Stimulated activated CD8-positive, alpha-beta memory T cell treated with anti-CD3 and anti-CD28 coated beads, Interleukin-15, amount 100 ng/mL, for 24 hours (primary cell): Measurements from ENCODE around the gene FRRS1.

Source experiments
- DNase-seq: peaks from one replicate; pipeline ENCODE4 v3.0.0-alpha.2; 2020; ENCODE audit warnings: low read depth

FRRS1 gene

DNA sequence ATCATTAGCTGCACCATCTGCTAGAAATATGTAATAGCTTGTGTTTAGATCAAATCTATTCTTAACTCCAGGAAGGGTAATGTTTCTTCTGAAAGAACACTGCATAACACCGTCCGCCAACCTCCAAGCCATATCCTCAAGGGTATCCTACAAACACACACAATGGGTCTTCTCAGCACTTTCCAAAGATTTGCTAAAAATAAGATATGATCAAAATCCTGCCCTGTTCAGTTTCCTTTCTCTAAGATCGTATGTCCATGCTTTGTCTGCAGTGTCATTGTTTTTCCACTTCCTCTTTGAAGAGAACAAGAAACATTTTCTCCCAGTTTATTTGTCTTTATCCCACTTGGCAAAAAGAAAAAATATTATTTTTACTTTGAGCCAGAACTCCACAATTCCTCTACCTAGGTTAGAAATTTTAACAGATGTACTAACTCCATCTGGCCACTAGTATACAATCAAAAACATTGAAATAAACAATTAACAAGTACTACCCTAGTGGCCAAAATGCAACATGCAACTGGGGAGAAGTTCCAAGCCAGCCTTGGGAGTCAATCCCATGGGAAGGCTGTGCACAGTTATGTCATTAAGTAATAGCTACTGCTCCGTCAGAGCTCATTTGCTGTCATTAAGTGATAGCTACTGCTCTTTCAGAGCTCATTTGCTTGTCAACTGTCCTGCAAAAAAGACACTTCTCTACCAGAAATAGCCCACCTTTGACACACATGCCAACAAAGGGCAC is 37.8 kb downstream of the FRRS1 start:
- no peak for DNase-seq

DNA sequence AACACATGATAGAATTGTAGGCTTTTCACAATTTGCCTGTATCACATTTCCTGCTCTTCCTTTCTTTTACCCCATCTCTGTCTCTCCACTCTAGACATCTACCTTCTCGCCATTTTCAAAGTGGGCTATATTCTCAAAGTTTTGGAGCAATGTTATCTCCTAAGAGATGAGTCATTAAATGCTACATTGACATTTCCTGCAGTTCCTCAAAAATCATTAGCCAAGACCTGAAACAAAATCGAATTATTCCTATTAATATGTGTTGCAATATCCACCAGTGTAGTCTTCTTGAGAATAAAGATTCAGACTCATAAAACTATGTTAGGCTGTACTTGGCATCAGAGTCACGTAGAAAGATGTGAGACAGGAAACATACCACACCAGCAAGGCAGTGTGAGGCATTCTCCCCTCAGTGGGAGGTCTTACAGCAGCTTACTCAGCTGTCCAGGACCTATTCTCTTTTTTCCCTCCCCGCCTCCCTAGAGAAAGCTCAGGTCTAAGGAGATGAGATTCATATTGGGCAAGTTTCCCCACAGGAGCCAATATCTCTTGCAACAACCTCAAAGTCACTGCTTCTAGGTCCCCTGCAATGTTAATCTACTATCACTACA is 38.8 kb downstream of the FRRS1 start:
- no peak for DNase-seq

DNA sequence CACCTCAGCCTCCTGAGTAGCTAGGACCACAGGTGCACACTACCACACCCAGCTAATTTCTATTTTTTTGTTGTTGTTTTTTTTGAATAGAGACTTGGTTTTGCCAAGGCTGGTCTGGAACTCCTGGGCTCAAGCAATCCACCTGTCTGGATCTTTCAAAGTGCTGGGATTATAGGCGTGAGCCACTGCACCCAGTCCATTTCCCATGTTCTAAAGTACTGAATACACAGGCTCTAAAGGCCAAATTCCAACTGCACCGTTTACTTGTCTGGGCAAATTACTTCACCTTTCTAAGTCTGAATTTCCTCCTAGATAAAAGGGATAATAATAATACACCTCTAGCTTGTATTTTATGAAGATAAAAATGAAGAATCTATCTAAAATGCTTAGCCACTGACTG is 39.6 kb downstream of the FRRS1 start:
- no peak for DNase-seq

DNA sequence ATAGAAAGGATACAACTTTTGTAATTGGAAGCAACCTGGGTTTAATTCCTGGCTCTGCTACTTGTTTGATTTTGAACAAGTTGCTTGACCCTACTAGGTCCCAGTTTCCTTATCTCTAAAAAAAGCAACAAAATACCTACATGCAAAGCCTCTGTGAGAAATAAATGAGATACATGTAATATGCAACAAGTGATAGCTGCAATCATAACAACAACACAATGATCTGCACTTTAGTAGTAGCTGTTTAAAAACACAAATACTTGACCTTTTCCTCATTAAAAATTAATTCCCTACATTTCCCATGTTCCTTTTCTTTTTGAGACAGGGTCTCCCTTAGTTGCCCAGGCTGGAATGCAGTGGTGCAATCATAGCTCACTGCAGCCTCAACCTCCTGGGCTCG is 40.0 kb downstream of the FRRS1 start:
- DNase-seq = no peak

GRCh38 chr1:99725996-99726395 is 40.4 kb downstream of the FRRS1 start:
- no peak for DNase-seq

- no peak for DNase-seq
Measured at GRCh38 chr1:99723251-99723650, 43.2 kb downstream of the FRRS1 start.

DNA sequence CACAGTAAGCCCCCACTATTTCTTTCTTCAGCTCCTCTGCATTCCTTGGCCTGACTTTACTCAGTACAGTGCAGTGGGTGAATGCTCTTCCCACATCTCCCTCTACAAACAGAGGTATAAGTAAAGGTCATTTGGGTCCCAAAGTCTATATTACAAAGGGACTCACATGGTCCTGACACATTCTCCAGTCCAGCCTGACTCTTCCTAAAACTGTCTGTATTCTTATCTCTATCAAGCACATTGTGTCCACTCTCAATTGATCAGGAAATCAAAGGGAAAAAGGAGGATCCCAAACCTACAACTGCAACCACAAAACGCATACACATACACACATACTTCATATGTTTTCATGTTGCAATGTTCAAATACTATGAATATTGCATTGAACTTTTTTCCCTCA is 49.4 kb downstream of the FRRS1 start:
- no peak for DNase-seq

GRCh38 chr1:99713006-99713405 is 53.4 kb downstream of the FRRS1 start:
- no peak for DNase-seq

DNA sequence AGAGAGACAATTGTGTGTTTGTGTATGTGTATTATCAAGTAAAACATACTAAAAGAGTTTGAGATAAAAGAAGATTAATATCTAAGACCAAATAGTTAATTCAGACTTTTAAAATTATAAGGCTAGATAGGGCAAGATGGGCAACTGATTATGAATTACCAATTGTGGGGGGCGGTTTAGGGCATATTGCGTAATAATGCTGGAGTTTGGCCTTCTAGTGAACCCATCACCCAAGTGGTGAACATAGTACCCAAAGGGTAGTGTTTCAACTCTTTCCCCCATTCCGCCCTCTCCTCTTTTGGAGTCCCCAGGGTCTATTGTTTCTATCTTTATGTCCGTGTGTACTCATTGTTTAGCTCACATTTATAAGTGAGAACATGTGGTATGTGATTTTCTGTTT is 55.4 kb downstream of the FRRS1 start:
- DNase-seq = no peak

- peak; percentile 12 for DNase-seq
Measured at GRCh38 chr1:99707535-99708142, 58.8 kb downstream of the FRRS1 start.

DNA sequence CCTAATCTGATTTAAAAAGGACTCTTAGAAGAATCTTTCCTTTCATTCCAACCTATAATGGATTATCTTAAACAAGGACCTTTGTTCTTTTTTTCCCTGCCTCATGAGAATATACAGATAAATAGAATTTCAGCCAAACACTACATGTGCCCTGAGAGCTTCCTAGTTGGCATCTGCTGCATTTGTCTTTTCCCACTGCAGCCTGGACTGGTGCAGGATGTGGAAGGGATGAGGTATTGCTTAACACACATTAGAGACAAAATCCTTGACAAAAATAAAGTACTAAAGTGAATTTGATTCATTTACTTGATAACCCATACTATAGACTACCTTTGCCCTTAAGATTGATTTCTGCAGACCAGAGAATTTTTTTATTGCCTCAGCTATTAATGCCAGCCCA is 61.0 kb downstream of the FRRS1 start:
- no peak for DNase-seq

- DNase-seq = no peak
Measured at GRCh38 chr1:99704356-99704816, 62.0 kb downstream of the FRRS1 start.

DNA sequence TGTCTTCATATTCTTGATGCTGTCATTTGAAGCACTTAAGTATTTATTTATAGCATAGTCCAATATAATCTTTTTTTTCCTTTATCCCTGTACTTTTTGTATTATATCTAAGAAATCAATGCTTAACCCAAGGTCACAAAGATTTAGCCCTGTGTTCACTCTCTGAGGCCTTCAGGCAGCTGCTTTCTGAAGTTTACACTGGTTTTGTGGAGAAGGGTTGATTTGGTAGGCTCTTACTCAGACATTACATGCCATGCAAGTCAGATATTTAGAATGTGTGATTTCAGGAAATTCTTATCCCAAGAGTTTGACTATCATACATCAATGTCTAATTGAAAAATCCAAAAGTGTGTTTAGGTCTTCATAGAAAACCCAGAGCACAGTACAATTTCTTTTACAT is 64.2 kb downstream of the FRRS1 start:
- DNase-seq = no peak

DNA sequence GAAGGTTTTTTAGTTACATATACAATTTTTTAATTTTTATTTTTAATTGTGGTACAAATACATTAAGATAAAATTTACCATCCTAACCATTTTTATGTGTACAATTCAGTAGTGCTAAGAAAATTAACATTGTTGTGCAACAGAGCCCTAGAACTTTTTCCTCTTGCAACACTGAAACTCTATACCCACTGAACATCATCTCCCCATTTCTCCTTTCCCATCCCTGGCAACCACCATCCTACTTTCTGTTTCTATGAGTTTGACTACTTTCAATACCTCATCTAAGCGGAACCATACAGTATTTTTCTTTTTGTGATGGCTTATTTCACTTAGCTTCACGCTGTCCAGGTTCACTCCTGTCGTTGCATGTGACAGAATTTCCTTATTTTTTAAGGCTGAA is 66.4 kb downstream of the FRRS1 start:
- DNase-seq = no peak

DNA sequence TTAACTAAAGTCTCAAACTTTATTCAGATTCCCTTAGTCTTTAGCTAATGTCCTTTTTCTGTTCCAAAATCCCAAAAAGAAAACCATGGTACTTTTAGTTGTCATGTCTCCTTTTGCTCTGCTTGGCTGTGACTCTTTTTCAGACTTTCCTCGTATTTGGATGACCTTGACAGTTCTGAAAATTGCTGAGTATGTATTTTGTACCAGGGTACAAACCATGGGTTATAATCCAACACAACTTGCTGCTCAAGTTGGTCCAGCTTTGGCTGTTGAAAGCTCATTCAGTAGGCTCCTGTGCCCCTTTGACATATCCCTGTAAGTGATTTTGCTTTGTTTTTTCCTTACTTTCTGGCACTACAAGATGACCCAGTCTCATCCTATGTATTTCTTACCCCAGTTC is 68.9 kb downstream of the FRRS1 start:
- DNase-seq = no peak

GRCh38 chr1:99696616-99697015 is 69.8 kb downstream of the FRRS1 start:
- DNase-seq = no peak

GRCh38 chr1:99691175-99691574 is 75.3 kb downstream of the FRRS1 start:
- DNase-seq = no peak

GRCh38 chr1:99685516-99686180 is 80.8 kb downstream of the FRRS1 start:
- DNase-seq = no peak

- DNase-seq = no peak
Measured at GRCh38 chr1:99682291-99682751, 84.1 kb downstream of the FRRS1 start.

GRCh38 chr1:99681583-99681982 is 84.9 kb downstream of the FRRS1 start:
- no peak for DNase-seq

DNA sequence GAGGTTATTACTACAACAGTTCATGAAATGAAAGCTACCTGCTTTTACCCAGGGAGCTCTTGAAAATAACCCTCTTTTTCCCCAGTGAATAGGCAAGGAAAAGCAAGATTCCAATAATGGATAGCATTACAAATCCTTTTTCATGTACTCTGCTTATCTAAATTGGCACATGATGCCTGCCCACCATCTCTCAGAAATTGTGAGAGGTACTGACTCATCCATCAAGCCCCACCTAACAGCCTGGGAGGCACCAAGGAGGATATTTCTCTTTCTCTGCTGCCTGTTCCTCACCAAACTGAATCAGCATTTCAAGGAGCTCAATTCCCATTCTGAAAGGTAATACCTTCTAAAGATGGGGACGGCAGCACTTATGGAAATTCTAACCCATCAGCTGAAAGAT is 86.2 kb downstream of the FRRS1 start:
- DNase-seq = no peak

GRCh38 chr1:99677416-99677815 is 89.0 kb downstream of the FRRS1 start:
- no peak for DNase-seq

GRCh38 chr1:99676876-99677275 is 89.6 kb downstream of the FRRS1 start:
- no peak for DNase-seq
